Stimulated activated CD8-positive, alpha-beta memory T cell treated with anti-CD3 and anti-CD28 coated beads, Interleukin-4, amount 100 ng/mL, for 24 hours (primary cell): ENCODE results near the gene TLE4.

Experiments used
- DNase-seq: peaks from one replicate; pipeline ENCODE4 v3.0.0-alpha.2; 2020; ENCODE audit warnings: low read depth

Gene TLE4

DNA sequence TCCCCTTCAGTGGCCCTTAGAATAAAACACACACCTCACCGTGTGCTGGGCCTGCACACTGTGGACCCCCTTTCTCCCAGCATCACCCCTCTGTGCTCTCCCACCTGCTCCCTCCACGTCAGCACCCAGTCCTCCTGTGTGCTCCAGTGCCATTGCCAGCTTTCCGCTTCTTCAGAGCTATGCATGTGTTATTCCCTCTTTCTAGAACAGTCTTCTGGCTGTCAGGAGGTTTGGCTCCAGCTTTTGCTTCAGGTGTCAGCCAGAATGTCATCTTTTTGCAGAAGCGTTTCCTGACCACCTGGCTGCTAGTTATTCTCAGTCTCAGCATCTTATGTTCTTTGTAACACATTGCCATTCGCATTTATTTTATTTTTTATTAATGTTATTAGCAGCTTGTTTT is 119.7 kb downstream of the TLE4 start:
- no peak for DNase-seq

DNA sequence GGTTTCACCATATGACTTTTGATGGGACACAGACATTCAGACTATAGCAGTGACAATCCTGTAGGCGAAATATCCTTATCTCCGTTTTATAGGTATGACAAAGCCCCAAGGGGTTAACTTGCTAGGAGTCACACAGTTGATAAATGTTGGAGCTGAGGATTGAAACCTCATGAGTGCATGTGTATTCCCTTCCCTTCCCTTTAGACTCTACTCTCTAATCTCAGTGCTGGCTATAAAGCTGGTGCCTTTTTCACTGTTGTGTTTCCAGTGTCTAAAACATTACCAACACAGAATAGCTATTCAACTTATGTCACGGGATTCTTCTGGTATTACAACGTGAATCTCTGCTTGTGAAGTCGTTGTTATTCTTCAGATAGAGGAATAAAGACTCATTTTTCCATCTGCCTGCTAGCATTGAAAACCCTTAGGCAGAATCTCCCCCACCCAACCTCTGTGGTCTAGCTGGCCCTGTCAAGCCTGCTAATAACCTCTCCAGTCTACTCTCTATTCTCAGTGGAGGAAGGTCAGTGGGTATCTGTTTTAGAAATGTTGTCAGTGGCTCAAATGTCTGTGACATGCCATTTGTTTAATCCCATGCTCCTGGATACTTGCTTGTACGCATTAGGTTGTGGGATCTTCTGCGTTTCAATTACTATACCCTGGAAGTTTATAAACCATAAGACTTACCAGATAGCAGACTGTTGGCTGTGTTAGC is 121.2 kb downstream of the TLE4 start:
- no peak for DNase-seq

DNA sequence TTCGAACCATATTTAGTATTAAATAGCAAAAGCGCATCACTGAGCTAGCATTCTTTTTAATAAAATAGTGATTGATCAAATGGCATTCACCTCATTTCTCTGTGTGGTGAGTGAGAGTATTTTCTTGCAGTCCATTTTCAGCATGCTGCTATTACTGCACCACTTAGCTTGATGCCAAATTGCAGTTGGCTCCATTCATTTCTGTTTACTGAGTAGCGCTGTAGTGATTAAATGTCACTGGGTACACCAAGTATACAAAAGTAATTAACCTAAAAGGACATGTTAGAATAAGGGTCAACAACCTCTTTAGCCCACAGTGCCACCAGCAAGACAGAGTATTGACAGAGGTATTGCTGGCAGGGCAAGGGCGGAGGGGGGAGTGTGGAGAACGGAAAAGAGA is 122.0 kb downstream of the TLE4 start:
- DNase-seq, result no peak

DNA sequence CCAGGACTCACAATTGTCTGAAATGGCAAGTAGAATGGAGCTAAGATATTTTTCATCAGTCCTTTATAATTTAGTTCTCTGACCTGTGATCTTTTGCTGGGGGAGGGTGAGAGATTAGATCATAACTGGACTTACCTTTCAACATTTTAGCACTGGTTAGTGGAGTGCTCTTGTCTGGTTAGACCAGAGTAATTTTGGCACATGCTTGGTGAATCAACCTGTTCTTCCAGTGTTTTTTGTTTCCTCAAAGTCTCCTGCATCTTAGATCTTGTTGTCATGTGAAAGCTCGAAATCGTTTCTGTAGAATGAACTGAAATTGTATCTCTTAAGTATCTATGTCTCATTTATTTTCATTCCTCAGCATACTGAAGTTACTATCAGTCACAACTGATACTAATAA is 122.4 kb downstream of the TLE4 start:
- DNase-seq, result no peak

DNA sequence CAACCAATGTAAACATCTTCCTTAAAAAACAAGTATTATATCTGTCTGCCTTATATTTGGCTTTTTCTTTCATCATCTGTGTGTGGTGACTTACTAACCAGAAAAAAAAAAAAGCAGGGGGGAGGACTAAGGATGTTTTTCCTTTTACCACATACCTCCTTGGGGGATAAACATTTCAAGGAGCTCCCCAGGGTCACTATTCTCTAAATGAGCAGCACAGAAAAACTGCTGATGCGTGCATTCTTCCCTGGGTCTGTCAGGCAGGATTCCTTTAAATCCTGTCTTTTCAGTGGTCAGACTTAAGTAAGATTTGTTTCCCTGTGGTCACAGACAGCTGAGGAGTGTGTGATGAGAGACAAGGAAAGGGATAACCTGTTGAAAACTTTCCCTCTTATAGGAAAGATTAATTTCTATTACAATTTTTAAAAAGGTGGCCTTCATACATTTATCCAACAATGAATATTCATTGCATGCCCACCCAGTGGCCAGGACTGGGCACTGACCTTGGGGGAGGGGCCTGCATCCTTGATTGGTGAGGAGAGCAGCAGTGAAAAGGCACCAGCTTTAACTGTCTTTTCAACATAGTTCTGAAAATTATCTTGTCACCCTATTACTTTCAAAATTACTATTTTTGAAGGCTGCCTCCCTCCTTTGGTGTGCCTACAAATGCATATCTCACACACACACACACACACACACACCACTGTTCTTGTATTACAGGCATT is 123.1 kb downstream of the TLE4 start:
- no peak for DNase-seq

DNA sequence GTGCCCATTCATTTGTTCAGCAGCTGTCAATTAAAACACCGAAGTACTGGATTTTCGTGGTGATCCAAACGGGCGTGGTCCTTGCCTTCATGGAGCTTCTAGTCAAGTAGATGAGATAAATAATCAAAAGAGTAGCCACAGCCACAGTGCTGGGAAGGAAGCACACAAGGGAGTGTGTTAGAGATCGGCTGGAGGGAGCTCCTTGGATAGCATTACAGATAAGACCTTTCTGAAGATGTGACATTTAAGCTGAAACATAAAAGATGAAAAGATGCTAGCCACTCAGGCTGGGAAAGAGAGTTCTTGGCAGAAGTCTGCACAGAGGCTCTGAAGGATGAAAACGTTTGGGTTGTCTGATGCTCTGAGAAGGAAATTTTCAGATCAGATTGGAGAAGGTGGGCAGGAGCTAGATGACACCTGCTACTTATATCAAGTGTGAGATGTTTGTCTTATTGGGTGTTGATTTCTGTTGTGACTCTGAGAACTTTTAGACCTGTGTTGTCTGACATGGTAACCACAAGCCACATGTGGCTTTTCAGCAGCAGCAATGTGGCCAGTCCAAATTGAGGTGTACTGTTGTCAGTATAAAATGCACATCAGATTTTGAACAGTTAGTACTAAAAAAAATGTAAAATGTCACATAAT is 123.9 kb downstream of the TLE4 start:
- DNase-seq, result no peak

DNA sequence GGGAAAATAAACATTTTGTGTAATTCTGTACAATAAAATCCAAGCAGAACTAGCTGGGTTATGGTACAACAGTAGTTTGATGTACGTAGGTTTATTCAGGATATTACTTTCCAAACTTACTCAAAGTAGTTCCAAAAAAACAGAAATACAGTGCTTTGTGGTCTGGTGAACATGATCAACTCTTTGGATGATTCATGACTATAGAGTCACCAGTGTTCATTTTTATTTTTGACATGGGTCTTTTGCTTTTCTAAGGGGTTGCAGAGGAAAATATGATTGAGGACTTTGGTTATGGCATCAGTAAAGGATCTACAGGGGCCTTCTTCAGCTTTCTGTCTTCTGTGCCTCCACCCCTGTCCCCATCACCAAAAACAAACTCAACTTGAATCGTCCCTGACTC is 127.2 kb downstream of the TLE4 start:
- DNase-seq, result no peak

DNA sequence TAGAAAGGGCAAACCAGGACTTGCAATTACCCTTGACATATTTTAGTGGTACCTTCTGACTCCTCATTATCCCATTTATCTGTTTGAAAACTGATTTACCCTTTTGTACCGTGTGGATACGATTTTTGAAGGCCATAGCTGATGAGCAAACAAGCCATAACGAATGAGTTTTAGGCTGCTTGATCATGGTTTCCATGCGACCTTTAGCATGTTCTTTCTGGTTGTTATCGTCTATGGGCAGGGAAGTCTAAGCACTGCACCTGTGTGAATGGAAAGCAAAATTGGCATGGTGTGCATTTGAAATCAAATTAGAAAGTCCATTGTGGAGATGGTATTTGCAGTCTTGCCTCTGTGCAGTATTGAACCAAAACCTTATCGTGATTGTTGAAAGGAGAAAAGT is 127.7 kb downstream of the TLE4 start:
- no peak for DNase-seq

DNA sequence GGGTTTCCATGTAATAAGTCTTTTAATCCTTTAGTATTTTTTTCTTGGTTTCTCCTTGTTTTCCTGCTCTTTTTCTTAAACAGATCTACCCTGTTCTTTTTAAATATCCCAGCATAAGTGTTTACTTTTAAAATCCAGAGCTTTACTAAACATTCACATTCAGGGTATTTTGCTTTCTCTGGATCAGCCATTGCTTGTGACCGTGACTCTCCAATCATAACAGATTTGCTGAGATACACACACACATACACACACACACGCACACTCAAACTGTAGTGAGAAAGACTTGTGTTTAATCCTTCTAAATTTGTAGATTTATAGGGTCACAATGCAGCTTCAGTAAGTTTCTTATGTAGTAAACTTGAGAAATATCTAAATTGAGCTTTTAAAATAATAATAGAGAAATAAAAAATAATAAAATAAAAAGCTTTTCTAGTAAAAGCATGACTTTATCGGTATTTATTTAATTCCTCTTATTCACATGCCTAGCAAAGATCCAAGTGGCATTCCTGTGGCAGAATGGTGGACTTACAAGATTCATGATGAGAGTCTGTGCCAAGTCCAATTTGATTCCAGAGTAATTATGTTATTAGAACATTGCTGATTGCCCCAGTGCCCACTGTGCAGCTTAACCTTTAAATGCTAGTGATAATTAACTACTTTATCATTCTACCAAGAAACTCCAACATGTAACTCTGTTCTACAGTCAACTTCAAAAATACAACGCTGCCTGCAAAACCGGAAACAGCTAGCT is 129.0 kb downstream of the TLE4 start:
- DNase-seq, result no peak

DNA sequence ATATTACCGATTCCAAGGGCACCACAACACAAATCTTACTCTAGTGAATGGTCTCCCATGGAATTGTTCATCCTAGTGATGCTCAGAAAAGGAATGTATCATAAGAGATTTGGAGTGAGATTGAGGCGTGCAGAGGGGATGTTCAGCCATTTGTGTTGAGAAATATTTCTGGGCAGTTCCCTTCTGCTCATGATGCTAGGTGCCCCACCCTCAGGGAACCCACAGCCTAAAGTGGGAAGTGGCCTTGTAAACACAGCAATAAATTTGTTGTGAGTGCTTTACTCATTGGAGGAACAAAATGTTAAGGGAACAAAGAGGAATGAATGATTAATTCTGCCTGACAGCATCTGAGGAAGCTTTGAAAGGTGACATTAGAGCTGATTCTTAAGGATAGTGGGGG is 129.9 kb downstream of the TLE4 start:
- no peak for DNase-seq

DNA sequence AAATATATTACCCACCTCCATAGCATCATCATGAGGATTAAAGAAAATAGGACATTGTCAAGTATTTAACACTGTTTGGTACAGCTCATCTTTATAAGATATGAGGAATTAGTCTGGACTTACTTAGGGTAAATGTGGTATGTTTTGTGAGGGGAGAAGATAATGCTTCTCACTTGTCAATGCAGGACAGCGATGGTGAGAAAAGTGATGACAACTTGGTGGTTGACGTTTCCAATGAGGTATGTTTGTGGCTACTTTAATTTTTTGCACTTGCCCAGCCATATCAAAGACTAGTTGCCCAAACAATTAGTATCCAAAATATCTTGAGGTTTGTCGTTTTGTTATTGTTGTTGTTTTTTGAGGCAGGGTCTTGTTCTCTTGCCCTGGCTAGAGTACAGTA is 133.9 kb downstream of the TLE4 start:
- DNase-seq, result no peak

DNA sequence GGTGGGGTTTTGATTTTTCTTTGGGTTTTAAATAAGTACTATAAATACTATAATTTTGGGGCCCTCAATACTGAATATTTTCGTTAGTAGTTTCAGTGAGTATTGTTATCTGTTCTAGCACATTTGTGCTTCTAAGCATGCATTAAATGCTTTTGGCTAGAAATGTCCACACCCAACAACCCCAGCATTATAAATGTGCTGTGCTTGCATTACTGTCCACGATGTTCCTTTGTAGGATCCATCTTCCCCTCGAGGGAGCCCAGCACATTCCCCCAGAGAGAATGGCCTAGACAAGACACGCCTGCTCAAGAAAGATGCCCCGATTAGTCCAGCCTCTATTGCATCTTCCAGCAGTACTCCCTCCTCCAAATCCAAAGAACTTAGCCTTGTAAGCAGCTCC is 134.7 kb downstream of the TLE4 start:
- no peak for DNase-seq

DNA sequence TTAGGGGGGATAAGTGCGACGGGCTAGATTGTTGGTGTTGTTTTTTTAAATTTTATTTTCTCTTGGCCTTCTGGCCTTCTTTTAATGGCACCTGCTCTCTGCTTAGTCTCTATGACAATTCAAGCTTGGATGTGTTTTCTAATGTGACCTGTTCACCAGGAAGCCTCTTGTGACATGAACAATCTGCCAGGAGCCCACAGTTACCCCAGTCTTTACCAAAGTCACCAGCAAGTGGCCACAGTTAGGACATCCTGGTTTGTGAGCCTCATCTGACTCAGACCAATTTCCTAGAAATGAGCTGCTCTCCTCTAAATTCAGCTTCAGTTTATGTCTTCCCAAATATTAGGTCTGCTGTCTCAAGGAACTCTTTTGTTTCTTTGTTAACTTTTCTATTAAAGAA is 135.8 kb downstream of the TLE4 start:
- DNase-seq, result no peak

DNA sequence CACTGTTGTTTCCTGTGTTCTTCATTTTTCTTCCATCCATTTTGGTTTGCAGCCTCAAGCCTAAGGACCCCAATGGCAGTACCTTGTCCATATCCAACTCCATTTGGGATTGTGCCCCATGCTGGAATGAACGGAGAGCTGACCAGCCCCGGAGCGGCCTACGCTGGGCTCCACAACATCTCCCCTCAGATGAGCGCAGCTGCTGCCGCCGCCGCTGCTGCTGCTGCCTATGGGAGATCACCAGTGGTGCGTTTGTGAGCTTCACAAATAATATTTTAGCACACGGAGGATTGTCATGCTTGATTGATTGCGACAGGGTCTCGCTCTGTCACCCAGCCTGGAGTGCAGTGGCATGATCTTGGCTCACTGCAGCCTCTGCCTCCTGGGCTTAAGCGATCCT is 136.8 kb downstream of the TLE4 start:
- DNase-seq, result no peak

DNA sequence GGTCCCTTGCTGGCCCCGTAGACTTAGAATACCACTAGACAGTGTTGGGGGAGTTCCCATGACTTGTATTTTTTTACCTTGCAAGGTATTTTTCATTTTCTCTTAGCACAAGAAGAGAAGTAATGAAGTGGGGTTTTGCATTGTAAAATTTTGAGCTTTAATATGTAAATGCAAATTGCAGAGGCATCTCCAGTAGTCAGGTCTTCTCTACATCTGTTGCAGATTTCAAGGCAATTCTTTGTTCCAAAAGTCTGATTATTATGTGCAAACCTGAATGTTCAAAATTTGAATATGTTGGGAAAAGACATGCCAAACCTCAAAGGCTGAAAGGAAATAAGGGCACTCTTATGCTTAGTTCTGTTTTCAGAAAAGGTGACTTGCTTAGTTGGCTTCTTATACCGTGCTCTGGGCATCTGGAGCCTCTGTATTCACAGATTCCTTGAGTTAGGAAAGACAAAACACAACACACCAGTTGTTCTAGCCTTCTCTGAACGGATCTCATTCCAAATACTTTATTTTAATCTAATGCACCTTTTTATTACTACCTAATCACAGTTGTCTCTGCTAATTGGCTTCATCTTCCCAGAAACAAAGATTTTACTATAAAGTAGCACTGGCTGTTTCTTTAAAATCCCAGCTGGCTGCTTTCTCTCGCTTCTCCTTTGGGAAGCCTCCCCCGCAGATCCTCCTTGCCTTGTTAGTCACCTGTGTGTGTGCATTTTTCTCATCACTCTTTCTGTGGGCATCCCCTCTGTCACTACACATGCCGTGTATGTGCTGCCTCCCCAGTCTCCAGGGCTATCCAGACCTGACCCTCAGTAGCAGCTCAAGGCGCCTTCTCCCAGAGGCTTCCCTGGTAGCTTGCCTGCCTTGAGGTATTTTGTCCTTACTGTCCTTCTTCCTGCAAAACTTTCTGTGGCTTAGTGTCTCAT is 138.2 kb downstream of the TLE4 start:
- no peak for DNase-seq

DNA sequence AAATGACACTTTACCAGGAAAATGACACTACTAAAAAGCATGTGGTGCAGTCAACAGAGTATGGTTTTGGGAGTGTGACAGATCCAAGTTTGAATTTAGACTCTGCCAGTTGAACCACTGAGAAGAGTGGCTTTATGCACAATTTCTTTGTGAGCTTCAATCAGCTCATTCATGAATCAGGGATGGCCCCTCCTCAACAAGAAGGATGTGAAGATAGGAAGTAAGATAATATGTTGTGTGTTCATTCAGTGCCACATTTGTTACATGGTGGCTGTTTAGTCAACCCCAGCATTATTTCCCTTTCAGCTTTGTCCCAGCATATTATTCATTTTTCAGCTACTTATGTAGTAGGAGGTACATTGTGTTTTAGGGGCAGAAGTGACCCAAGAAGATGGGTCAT is 140.1 kb downstream of the TLE4 start:
- no peak for DNase-seq

DNA sequence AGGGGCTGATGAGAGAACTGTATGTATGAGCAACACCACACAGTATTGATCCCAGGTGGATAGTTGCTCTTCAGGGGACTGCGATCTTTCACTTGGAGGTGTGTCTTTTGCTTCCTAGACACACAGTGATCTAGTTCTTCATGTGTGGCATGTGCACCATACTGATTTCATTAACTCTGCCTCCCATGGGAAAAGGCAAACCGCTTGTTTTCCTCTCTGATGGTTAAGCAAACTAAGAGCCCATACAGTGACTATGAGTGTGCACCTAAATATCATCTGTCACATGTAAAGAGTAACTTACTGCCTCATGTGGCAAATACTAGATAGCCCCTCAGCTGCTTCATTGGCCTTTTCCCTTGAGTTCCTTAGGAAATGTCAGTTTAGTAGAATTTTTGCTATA is 147.3 kb downstream of the TLE4 start:
- no peak for DNase-seq

DNA sequence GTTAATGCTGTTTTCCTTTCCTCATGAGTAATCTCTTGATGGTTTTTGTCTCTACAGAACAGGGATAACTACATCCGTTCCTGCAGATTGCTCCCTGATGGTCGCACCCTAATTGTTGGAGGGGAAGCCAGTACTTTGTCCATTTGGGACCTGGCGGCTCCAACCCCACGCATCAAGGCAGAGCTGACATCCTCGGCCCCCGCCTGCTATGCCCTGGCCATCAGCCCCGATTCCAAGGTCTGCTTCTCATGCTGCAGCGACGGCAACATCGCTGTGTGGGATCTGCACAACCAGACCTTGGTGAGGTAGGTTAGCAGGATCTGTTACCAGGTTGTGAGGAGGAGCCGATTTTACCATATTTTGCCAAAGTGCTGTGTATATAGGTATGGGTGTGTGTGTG is 148.2 kb downstream of the TLE4 start:
- DNase-seq, result no peak

DNA sequence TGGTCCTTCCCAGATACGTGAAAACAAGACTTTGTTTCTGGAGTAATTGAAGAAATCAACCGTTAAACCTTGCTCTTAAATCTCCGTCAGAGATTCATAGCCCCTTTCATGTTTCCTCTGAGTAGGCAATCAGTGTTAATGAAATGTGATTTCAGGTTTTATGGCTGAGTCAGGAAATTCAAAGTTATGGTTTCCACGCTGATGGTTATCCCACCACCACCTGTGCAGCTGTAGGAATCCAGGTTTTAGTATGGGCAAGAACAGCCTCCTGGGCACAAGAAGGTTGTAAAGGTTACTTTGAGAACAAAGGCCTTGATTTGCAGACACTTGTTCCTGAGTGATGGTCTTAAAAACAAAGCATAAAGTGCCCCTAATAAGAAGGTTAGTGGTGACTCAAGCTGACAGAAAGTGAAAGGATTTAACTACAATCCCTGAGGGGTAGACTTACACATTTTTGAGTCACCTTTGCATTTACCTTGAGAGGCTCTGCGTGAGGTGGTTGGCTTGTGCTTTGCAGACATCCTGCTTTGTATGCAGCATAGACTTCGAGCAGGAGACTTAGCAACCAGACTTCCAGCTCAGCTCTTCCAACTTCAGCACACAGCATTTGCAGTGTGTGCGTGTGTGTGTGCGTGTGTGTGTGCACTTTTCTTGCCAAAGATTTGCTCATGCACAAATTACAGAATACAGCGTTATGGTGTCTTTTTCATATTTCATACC is 159.6 kb downstream of the TLE4 start:
- DNase-seq, result no peak

DNA sequence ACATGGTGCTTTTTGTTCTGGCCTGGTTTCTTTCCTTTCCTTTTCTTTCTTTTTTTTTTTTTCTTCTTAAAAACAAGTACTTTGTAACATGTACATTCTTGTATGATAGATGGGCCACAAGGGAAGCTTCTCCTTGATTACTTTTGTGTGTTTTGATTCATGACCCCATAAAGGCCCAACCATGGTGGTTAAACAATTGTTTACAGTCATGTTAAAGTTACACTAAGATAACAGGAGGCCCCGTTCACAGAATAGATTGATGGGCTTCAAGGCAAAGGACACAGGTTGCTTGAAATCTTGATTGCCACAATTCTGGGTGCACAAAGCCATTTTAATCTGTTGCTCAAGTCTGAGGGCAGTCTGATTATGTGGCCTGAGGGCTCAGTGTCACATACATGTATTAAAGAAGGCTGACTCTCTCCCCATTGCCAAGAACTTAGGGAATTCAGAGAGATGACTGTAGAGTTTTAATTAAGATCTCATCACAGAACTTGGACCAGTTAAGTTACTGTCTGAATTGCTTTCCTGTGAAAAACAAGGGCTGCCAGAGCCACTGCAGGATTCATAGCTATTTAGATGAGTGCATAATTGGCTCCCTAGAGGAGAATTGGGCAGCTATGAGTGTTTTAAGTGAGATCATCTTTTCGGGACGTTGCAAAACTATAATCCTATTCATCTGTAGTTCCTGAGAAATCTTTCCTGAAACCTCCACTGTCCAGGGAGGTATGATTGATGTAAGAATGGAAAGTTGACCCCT is 163.4 kb downstream of the TLE4 start:
- no peak for DNase-seq
